ENCODE measurements around the gene TBC1D21.

GRCh38 chr15:73937726-73938125 lies 64.4 kb downstream of the TBC1D21 start:
- TF ChIP-seq CTCF (conservative IDR thresholded peaks at IDR 0.05) (no peak), EZH2 (IDR thresholded peaks at IDR 0.05; ENCODE audit: low read depth) (no peak)

Measured in PC-9 (cell line).